Coronary artery (tissue), 2 donors: ENCODE data around the gene KCNJ2.

Experiments used
- DNase-seq: peaks from one replicate; pipeline ENCODE4 v3.0.0-alpha.2; 2017; ENCODE audit warnings: low spot score
- H3K27ac ChIP-seq, 2 donors: fragments of 200-600 bp; sonication (generic); one replicate each; pipeline ENCODE4 v1.5.1; 2016 to 2019
- H3K4me3 ChIP-seq: fragments of 200-600 bp; sonication (generic); 2 replicates; pipeline ENCODE4 v1.5.1; 2016; ENCODE audit warnings: mild to moderate bottlenecking, moderate library complexity
- CTCF ChIP-seq: fragments of 200-600 bp; sonication (generic); IDR thresholded peaks from one replicate; pipeline ENCODE4 v1.5.1; 2019; ENCODE audit warnings: antibody characterized with exemption

Gene KCNJ2

GRCh38 chr17:70168977-70169708 lies at the start of gene KCNJ2:
Gene KCNJ2, plus strand, starts transcription at chr17:70169532. Its CDS starts 5,508 bp downstream, at chr17:70175040.
- peak; percentile 87 for DNase-seq
- Histone ChIP-seq H3K4me3 (peak within 1 kb of the TSS; percentile 85), H3K27ac (peak within 1 kb of the TSS; percentile 46 to 84)
- no peak for TF ChIP-seq CTCF

GRCh38 chr17:70119545-70119944 lies 49.8 kb upstream of the KCNJ2 start:
- Histone ChIP-seq H3K27ac (no peak overlapping the region), H3K4me3 (no peak overlapping the region)
- DNase-seq = no peak
- no peak for TF ChIP-seq CTCF

GRCh38 chr17:70119983-70120382 lies 49.3 kb upstream of the KCNJ2 start:
- H3K4me3 ChIP-seq = no peak overlapping the region
- DNase-seq = no peak
- no peak for TF ChIP-seq CTCF
- no peak overlapping the region for H3K27ac ChIP-seq

GRCh38 chr17:70120425-70120824 lies 48.9 kb upstream of the KCNJ2 start:
- no peak for DNase-seq
- TF ChIP-seq CTCF = no peak
- Histone ChIP-seq H3K27ac (no peak overlapping the region), H3K4me3 (no peak overlapping the region)

- Histone ChIP-seq H3K27ac (no peak overlapping the region), H3K4me3 (no peak overlapping the region)
- TF ChIP-seq CTCF = no peak
- no peak for DNase-seq
Measured at GRCh38 chr17:70121126-70121525, 48.2 kb upstream of the KCNJ2 start.

GRCh38 chr17:70123193-70123592 lies 46.1 kb upstream of the KCNJ2 start:
- DNase-seq = no peak
- no peak for TF ChIP-seq CTCF
- Histone ChIP-seq H3K4me3 (no peak overlapping the region), H3K27ac (no peak overlapping the region)

- H3K27ac ChIP-seq = no peak overlapping the region
- TF ChIP-seq CTCF = no peak
- no peak for DNase-seq
Measured at GRCh38 chr17:70124723-70125122, 44.6 kb upstream of the KCNJ2 start.

More at GRCh38 chr17:70124723-70125122, 44.6 kb upstream of the KCNJ2 start:
- H3K4me3 ChIP-seq = no peak overlapping the region
